A549 (cell line): Measurements from ENCODE around the gene RARG. TPM values are rescaled to one million over a fixed set of nuclear protein-coding genes. Genes with fewer than 3 reads are reported as not detected.

Experiments
- ATAC-seq, 2 experiments: fragments of 200-7000 bp in 1 of 2; fragments of >200 bp in 1 of 2; cut with Nextera tagmentation in 1 of 2; cut with Tn5 transposase in 1 of 2; 3 replicates each; pipeline versions ENCODE4 v1.8.0 to v1.9.1; 2018 to 2020; ENCODE audit warnings: mild to moderate bottlenecking in 1 of 2, moderate library complexity in 1 of 2
- CTCF ChIA-PET: fragments of 300-600 bp; sonication (Branson Sonifier 250); formaldehyde crosslinking; extraction: SDS; loops from one replicate; lab custom pipeline; 2021; ENCODE audit warnings: antibody characterized with exemption, inconsistent platforms; lab: Yijun Ruan, JAX
- POLR2A ChIA-PET: fragments of 350-600 bp; formaldehyde crosslinking; extraction: SDS; loops from one replicate; lab custom pipeline; 2021; ENCODE audit warnings: antibody characterized with exemption, inconsistent platforms; lab: Yijun Ruan, JAX
- DNase-seq, 2 experiments: peaks; one replicate each; pipeline versions ENCODE4 v3.0.0 to v3.0.0-alpha.2; 2011 to 2016; ENCODE audit warnings: low read depth in 1 of 2, low spot score in 1 of 2
- FAIRE-seq: peaks from 2 replicates; lab custom pipeline; 2011; peaks lifted over from hg19 to GRCh38; lab: Jason Lieb, UNC
- H3K27ac ChIP-seq, 2 experiments: fragments of >200 bp; sonication (Bioruptor Twin); formaldehyde crosslinking; 3 replicates each; pipeline ENCODE4 v1.5.1; 2016 to 2017
- H3K4me1 ChIP-seq: fragments of >200 bp; sonication (Bioruptor Twin); formaldehyde crosslinking; 3 replicates; pipeline ENCODE4 v1.6.1; 2016
- H3K4me2 ChIP-seq: fragments of >200 bp; sonication (Bioruptor Twin); formaldehyde crosslinking; 3 replicates; pipeline ENCODE4 v1.6.1; 2016
- H3K4me3 ChIP-seq: fragments of >200 bp; sonication (Bioruptor Twin); formaldehyde crosslinking; 3 replicates; pipeline ENCODE4 v1.5.1; 2016
- H3K9me3 ChIP-seq: fragments of >200 bp; sonication (Bioruptor Twin); formaldehyde crosslinking; 3 replicates; pipeline ENCODE4 v1.6.1; 2016
- BHLHE40 ChIP-seq: IDR thresholded peaks from 2 replicates; pipeline ENCODE4 v1.6.1; 2012; ENCODE audit warnings: low read depth, low read length, inconsistent platforms
- CBX8 ChIP-seq: fragments of 200-600 bp; sonication (generic); IDR thresholded peaks from 2 replicates; pipeline ENCODE4 v1.6.1; 2016
- EP300 ChIP-seq, 2 experiments: fragments of >200 bp; sonication (Bioruptor Twin); formaldehyde crosslinking; IDR thresholded peaks; 2 replicates in 1 of 2; 3 replicates in 1 of 2; pipeline ENCODE4 v1.6.1; 2016 to 2017
- FOXS1 ChIP-seq: fragments of 250-450 bp; sonication (Bioruptor Pico); IDR thresholded peaks from 2 replicates; pipeline ENCODE4 v1.5.0; 2020; ENCODE audit warnings: mild to moderate bottlenecking, moderate library complexity
- HEYL ChIP-seq: fragments of 250-450 bp; sonication (Bioruptor Pico); IDR thresholded peaks from 2 replicates; pipeline ENCODE4 v1.8.0; 2021; ENCODE audit warnings: mild to moderate bottlenecking, moderate library complexity
- JUN ChIP-seq, 2 experiments: fragments of >200 bp; sonication (Bioruptor Twin); formaldehyde crosslinking; IDR thresholded peaks; 2 replicates in 1 of 2; 3 replicates in 1 of 2; pipeline ENCODE4 v1.6.1; 2016 to 2017
- JUNB ChIP-seq: fragments of >200 bp; sonication (Bioruptor Twin); formaldehyde crosslinking; IDR thresholded peaks from 2 replicates; pipeline ENCODE4 v1.6.1; 2016
- KDM5A ChIP-seq: fragments of 200-600 bp; sonication (generic); IDR thresholded peaks from 2 replicates; pipeline ENCODE4 v1.6.1; 2016; ENCODE audit warnings: antibody characterized with exemption, mild to moderate bottlenecking
- MAZ ChIP-seq: fragments of 150-350 bp; IDR thresholded peaks from 2 replicates; pipeline ENCODE4 v1.6.1; 2014; ENCODE audit warnings: antibody characterized with exemption, low read depth, low read length, borderline replicate concordance
- NFE2L2 ChIP-seq: fragments of 150-350 bp; conservative IDR thresholded peaks from 2 replicates; pipeline ENCODE4 v1.6.1; 2014; ENCODE audit warnings: low read length
- NR3C1 ChIP-seq: fragments of >200 bp; sonication (Bioruptor Twin); formaldehyde crosslinking; IDR thresholded peaks from 3 replicates; pipeline ENCODE4 v1.6.1; 2017
- PHF8 ChIP-seq: fragments of 200-600 bp; sonication (generic); IDR thresholded peaks from 2 replicates; pipeline ENCODE4 v1.6.1; 2016; ENCODE audit warnings: low read depth, mild to moderate bottlenecking, antibody characterized with exemption, moderate library complexity, borderline replicate concordance
- POLR2AphosphoS2 ChIP-seq: conservative IDR thresholded peaks from 2 replicates; pipeline ENCODE4 v1.6.1; 2012; ENCODE audit warnings: low read length, improper control_type of control experiment, inconsistent platforms
- RAD21 ChIP-seq, 2 experiments: fragments of >200 bp in 1 of 2; sonication (Bioruptor Twin) in 1 of 2; formaldehyde crosslinking in 1 of 2; IDR thresholded peaks in 1 of 2; conservative IDR thresholded peaks in 1 of 2; 2 replicates in 1 of 2; 3 replicates in 1 of 2; pipeline ENCODE4 v1.6.1; 2012 to 2018; ENCODE audit warnings: inconsistent platforms in 1 of 2
- RARB ChIP-seq: fragments of 250-450 bp; sonication (Bioruptor Pico); IDR thresholded peaks from 2 replicates; pipeline ENCODE4 v1.8.0; 2021; ENCODE audit warnings: mild to moderate bottlenecking, moderate library complexity
- RCOR1 ChIP-seq: fragments of 150-350 bp; IDR thresholded peaks from 2 replicates; pipeline ENCODE4 v1.6.1; 2014; ENCODE audit warnings: antibody characterized with exemption, low read length, low read depth
- SREBF2 ChIP-seq: fragments of 450-650 bp; IDR thresholded peaks from 2 replicates; pipeline ENCODE4 v1.6.1; 2014; ENCODE audit warnings: mild to moderate bottlenecking, moderate library complexity
- TFCP2L1 ChIP-seq: fragments of 250-450 bp; sonication (Bioruptor Pico); IDR thresholded peaks from 2 replicates; pipeline ENCODE4 v1.5.0; 2021; ENCODE audit warnings: mild to moderate bottlenecking
- ZNF302 ChIP-seq: fragments of 250-450 bp; sonication (Bioruptor Pico); IDR thresholded peaks from 2 replicates; pipeline ENCODE4 v1.9.0; 2021; ENCODE audit warnings: inconsistent platforms, mild to moderate bottlenecking, moderate library complexity
- ZSCAN20 ChIP-seq: fragments of 250-450 bp; sonication (Bioruptor Pico); IDR thresholded peaks from 2 replicates; pipeline ENCODE4 v1.8.0; 2022; ENCODE audit warnings: mild to moderate bottlenecking, moderate library complexity
- WGBS: methylation state at CpG from one replicate; pipeline ENCODE4 v1.1.6; 2017; ENCODE audit errors: missing lambda C conversion rate; 5-methylcytosine and 5-hydroxymethylcytosine counted together
- polyA plus RNA-seq, 4 experiments: library from polyadenylated mRNA; depleted of rRNA in 3 of 4; stranded (reverse); fragments of >200 nt; fragmentation: RNase III in 1 of 4; extraction: RNeasy Plus Mini Kit Qiagen cat#74134 plus additional on column Dnase treatment in 1 of 4; gene quantifications; 2 replicates in 3 of 4; 3 replicates in 1 of 4; pipeline ENCODE4 v1.2.3, GENCODE V29; 2011 to 2017
- TF ChIP-seq, protein P1 (sequence below): fragments of 450-650 bp; IDR thresholded peaks from 2 replicates; pipeline ENCODE4 v1.6.1; 2014; ENCODE audit warnings: antibody characterized with exemption
- TF ChIP-seq, protein P2 (sequence below): fragments of 150-350 bp; IDR thresholded peaks from 2 replicates; pipeline ENCODE4 v1.6.1; 2014; ENCODE audit warnings: low read depth, mild to moderate bottlenecking, low read length
- TF ChIP-seq, protein P3 (sequence below): IDR thresholded peaks from 2 replicates; pipeline ENCODE4 v1.6.1; 2012; ENCODE audit warnings: low read depth, borderline replicate concordance
- TF ChIP-seq, protein P4 (sequence below): fragments of 200-600 bp; sonication (generic); IDR thresholded peaks from 2 replicates; pipeline ENCODE4 v1.6.1; 2016; ENCODE audit warnings: antibody characterized with exemption, mild to moderate bottlenecking, moderate library complexity
- TF ChIP-seq, protein P5 (sequence below): fragments of 250-450 bp; sonication (Bioruptor Pico); IDR thresholded peaks from 2 replicates; pipeline ENCODE4 v1.5.0; 2021; ENCODE audit warnings: mild to moderate bottlenecking, moderate library complexity, borderline replicate concordance

The RARG gene
- polyA plus RNA-seq, 2 of the 4 experiments (the other 2 are of a cell fraction) = 15.6 to 17.2 TPM

DNA sequence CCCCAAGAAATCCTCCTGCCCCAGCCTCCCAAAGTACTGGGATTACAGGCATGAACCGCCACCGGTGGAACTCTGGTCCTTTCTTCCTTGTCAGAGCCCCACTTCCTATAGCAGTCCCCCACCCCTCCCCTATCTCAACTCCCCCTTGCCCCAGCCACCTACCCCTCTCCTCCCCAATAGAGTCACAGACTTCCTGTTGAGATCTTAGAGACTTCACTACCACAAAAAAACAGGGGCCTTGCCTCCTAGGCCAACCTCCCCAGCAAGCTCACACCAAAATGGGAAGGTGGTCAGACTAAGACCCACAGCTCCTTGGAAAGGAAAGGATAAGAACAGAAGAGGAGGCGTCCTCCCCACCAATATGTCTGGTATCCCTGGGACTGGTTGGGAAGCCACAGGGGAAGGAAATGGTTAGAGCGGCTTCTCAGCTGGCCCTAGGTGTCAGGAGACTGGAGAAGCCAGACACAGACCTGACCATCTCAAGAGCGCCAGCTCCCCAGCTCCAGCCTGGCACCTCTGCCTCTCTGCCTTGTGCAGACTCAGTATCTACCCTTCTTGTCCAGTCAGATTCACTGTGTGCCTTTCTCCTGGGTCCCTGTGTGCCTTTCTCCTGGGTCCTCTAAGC, 33.4 kb downstream of the RARG start:
- CTCF ChIA-PET = interaction anchor here (0.6 to 36.2 kb wide), 25 partner anchors 13 to 222 kb away, joined by 3 to 1046 read pairs (median 6); partner anchors contain the start of genes AAAS, CSAD, ESPL1 and IGFBP6
- DNase-seq (no peak), FAIRE-seq (no peak), ATAC-seq (no peak)
- TF ChIP-seq CBX8 = no peak
- TF ChIP-seq NR3C1 = no peak
- TF ChIP-seq, protein P1, sequence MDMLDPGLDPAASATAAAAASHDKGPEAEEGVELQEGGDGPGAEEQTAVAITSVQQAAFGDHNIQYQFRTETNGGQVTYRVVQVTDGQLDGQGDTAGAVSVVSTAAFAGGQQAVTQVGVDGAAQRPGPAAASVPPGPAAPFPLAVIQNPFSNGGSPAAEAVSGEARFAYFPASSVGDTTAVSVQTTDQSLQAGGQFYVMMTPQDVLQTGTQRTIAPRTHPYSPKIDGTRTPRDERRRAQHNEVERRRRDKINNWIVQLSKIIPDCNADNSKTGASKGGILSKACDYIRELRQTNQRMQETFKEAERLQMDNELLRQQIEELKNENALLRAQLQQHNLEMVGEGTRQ = no peak
- no peak for TF ChIP-seq BHLHE40
- no peak for TF ChIP-seq TFCP2L1 (CRISPR knock-in tag)
- no peak for TF ChIP-seq ZSCAN20 (CRISPR knock-in tag)
- TF ChIP-seq JUN (IDR thresholded peaks at IDR 0.05) = no peak
- TF ChIP-seq, protein P2, sequence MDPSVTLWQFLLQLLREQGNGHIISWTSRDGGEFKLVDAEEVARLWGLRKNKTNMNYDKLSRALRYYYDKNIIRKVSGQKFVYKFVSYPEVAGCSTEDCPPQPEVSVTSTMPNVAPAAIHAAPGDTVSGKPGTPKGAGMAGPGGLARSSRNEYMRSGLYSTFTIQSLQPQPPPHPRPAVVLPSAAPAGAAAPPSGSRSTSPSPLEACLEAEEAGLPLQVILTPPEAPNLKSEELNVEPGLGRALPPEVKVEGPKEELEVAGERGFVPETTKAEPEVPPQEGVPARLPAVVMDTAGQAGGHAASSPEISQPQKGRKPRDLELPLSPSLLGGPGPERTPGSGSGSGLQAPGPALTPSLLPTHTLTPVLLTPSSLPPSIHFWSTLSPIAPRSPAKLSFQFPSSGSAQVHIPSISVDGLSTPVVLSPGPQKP = no peak
- no peak for TF ChIP-seq RAD21 (conservative IDR thresholded peaks at IDR 0.05 in 1 of 2, IDR thresholded peaks at IDR 0.05 in 1 of 2)
- TF ChIP-seq POLR2AphosphoS2 = no peak
- no peak for TF ChIP-seq MAZ
- TF ChIP-seq HEYL (CRISPR knock-in tag) = no peak
- no peak for TF ChIP-seq KDM5A
- no peak for TF ChIP-seq SREBF2
- 91% methylated on average over 5 of the region's 5 CpGs for WGBS
- H3K4me3 ChIP-seq = no peak overlapping the region
- POLR2A ChIA-PET = interaction anchor here (2.1 to 2.8 kb wide), 3 partner anchors 18 to 120 kb away, joined by 8 to 13 read pairs (median 12); partner anchors contain the start of genes CSAD, PFDN5, SPRYD3 and ZNF740
- H3K9me3 ChIP-seq = no peaks in the 10 kb centered on the region
- H3K4me2 ChIP-seq = peak overlapping the region; percentile 84; the same call in 1 of the 3 replicates
- peaks cover 26% of the 10 kb centered on the region for H3K4me1 ChIP-seq
- no peak overlapping the region; a peak in 2 of 6 replicates for H3K27ac ChIP-seq

DNA sequence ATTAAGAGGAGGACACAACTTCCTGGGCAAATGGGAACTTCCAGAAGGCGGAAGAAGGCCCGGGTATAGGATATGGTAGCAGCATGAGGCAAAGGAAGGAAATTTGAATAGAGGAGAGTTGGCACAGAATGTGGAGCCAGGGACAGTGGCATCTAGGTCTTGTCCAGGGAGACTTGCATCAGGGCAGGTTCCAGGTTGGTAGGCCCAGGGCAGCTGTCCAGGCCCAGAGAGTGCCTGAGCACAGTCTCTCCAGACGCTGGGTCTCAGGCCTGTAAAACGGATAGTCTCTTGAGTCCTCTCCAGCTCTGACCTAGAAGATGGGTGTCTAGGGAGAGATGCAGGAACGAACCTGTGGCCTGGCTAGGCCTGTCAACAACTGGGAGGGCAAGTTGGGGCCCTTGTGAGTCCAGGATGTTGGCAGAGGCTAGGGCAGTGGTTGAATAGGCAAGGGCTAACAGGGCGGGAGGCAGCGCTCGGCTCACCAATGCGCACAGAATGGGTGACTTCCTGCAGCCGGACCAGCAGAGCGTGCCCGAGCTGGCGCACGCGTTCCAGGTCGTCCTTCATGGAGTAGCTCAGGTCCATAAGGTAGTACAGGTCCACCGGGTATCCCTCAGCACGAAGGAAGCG, 34.9 kb downstream of the RARG start:
- Histone ChIP-seq H3K9me3 (no peaks in the 10 kb centered on the region), H3K4me3 (peak overlapping the region; percentile 33; the same call in 2 of the 3 replicates), H3K4me2 (peak overlapping the region; percentile 84), H3K27ac (peak overlapping the region; percentile 59 to 85), H3K4me1 (peaks cover 26% of the 10 kb centered on the region)
- peak; percentile 3 to 5; a peak in 3 of 6 replicates for ATAC-seq
- DNase-seq = no peak
- CTCF ChIA-PET = interaction anchor here (0.8 to 36.2 kb wide), 43 partner anchors 14 to 216 kb away, joined by 3 to 1046 read pairs (median 5); partner anchors contain the start of genes AAAS, CSAD, ESPL1 and IGFBP6
- WGBS = 94% methylated on average over 19 of the region's 19 CpGs
- POLR2A ChIA-PET = interaction anchor here (0.6 to 2.8 kb wide), 11 partner anchors 10 to 150 kb away, joined by 3 to 13 read pairs (median 4); partner anchors contain the start of genes CSAD, PFDN5, SPRYD3 and ZNF740
- FAIRE-seq = no peak
- TF ChIP-seq FOXS1 (CRISPR knock-in tag) (no peak), JUNB (no peak), TFCP2L1 (CRISPR knock-in tag) (no peak), ZNF302 (no peak), NFE2L2 (no peak), POLR2AphosphoS2 (no peak), EP300 (IDR thresholded peaks at IDR 0.05) (no peak), PHF8 (no peak), RARB (CRISPR knock-in tag) (no peak), RCOR1 (no peak), BHLHE40 (no peak)
- TF ChIP-seq, protein P1 = no peak
- TF ChIP-seq, protein P3, sequence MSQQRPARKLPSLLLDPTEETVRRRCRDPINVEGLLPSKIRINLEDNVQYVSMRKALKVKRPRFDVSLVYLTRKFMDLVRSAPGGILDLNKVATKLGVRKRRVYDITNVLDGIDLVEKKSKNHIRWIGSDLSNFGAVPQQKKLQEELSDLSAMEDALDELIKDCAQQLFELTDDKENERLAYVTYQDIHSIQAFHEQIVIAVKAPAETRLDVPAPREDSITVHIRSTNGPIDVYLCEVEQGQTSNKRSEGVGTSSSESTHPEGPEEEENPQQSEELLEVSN = no peak
- TF ChIP-seq, protein P4, sequence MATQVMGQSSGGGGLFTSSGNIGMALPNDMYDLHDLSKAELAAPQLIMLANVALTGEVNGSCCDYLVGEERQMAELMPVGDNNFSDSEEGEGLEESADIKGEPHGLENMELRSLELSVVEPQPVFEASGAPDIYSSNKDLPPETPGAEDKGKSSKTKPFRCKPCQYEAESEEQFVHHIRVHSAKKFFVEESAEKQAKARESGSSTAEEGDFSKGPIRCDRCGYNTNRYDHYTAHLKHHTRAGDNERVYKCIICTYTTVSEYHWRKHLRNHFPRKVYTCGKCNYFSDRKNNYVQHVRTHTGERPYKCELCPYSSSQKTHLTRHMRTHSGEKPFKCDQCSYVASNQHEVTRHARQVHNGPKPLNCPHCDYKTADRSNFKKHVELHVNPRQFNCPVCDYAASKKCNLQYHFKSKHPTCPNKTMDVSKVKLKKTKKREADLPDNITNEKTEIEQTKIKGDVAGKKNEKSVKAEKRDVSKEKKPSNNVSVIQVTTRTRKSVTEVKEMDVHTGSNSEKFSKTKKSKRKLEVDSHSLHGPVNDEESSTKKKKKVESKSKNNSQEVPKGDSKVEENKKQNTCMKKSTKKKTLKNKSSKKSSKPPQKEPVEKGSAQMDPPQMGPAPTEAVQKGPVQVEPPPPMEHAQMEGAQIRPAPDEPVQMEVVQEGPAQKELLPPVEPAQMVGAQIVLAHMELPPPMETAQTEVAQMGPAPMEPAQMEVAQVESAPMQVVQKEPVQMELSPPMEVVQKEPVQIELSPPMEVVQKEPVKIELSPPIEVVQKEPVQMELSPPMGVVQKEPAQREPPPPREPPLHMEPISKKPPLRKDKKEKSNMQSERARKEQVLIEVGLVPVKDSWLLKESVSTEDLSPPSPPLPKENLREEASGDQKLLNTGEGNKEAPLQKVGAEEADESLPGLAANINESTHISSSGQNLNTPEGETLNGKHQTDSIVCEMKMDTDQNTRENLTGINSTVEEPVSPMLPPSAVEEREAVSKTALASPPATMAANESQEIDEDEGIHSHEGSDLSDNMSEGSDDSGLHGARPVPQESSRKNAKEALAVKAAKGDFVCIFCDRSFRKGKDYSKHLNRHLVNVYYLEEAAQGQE = no peak
- TF ChIP-seq, protein P5, sequence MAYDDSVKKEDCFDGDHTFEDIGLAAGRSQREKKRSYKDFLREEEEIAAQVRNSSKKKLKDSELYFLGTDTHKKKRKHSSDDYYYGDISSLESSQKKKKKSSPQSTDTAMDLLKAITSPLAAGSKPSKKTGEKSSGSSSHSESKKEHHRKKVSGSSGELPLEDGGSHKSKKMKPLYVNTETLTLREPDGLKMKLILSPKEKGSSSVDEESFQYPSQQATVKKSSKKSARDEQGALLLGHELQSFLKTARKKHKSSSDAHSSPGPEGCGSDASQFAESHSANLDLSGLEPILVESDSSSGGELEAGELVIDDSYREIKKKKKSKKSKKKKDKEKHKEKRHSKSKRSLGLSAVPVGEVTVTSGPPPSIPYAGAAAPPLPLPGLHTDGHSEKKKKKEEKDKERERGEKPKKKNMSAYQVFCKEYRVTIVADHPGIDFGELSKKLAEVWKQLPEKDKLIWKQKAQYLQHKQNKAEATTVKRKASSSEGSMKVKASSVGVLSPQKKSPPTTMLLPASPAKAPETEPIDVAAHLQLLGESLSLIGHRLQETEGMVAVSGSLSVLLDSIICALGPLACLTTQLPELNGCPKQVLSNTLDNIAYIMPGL (CRISPR knock-in tag) = no peak
